HEK293 (cell line): ENCODE results near the gene PSMC2.

Experiments
- CTCF ChIA-PET: fragments of 350-600 bp; formaldehyde crosslinking; extraction: SDS; loops from one replicate; lab custom pipeline; 2021; ENCODE audit warnings: antibody characterized with exemption; lab: Yijun Ruan, JAX
- POLR2A ChIA-PET: fragments of 300-600 bp; formaldehyde crosslinking; extraction: SDS; loops from one replicate; lab custom pipeline; 2020; ENCODE audit warnings: antibody characterized with exemption, inconsistent platforms; lab: Yijun Ruan, JAX
- H3K27ac ChIP-seq: fragments of 200-500 bp; sonication (Bioruptor generic); 2 replicates; pipeline ENCODE4 v1.5.1; 2014; ENCODE audit warnings: low read depth, low read length, control low read depth, inconsistent platforms; ENCODE audit errors: extremely low read depth
- H3K36me3 ChIP-seq, 2 experiments: fragments of 200-500 bp in 1 of 2; sonication (Bioruptor generic) in 1 of 2; 1 replicate in 1 of 2; 2 replicates in 1 of 2; pipeline ENCODE4 v1.5.1; 2014 to 2017; ENCODE audit warnings: inconsistent platforms in 2 of 2, low read length in 2 of 2; ENCODE audit not compliant: control insufficient read depth in 2 of 2, insufficient read depth in 1 of 2
- H3K4me1 ChIP-seq: fragments of 200-500 bp; sonication (Bioruptor generic); 2 replicates; pipeline ENCODE4 v1.5.1; 2014; ENCODE audit warnings: mild to moderate bottlenecking, low read length, inconsistent platforms; ENCODE audit not compliant: control insufficient read depth, insufficient read depth
- H3K4me3 ChIP-seq: 2 replicates; pipeline ENCODE4 v1.5.1; 2011; ENCODE audit warnings: low read depth, mild to moderate bottlenecking, control low read depth, low read length, moderate library complexity
- H3K9me3 ChIP-seq: fragments of 200-500 bp; sonication (Bioruptor generic); 2 replicates; pipeline ENCODE4 v1.5.1; 2014; ENCODE audit warnings: low read depth, low read length, inconsistent platforms; ENCODE audit not compliant: control insufficient read depth, insufficient read depth
- KLF7 ChIP-seq: fragments of 450-650 bp; formaldehyde crosslinking; IDR thresholded peaks from 2 replicates; pipeline ENCODE4 v1.5.1; 2016; ENCODE audit warnings: missing biosample characterization, missing genetic modification characterization, borderline replicate concordance
- KLF9 ChIP-seq: fragments of 450-650 bp; formaldehyde crosslinking; IDR thresholded peaks from 2 replicates; pipeline ENCODE4 v1.5.1; 2016; ENCODE audit warnings: missing biosample characterization, missing genetic modification characterization, low read depth
- RBAK ChIP-seq: fragments of 450-650 bp; formaldehyde crosslinking; IDR thresholded peaks from 2 replicates; pipeline ENCODE4 v1.5.1; 2016; ENCODE audit warnings: missing biosample characterization, missing genetic modification characterization
- ZNF16 ChIP-seq: fragments of 450-650 bp; formaldehyde crosslinking; IDR thresholded peaks from 2 replicates; pipeline ENCODE4 v1.5.1; 2016; ENCODE audit warnings: low read depth, missing biosample characterization, missing genetic modification characterization
- ZNF37A ChIP-seq: fragments of 450-650 bp; IDR thresholded peaks from 2 replicates; pipeline ENCODE4 v1.5.1; 2018; ENCODE audit warnings: missing biosample characterization, missing genetic modification characterization
- ZNF623 ChIP-seq: fragments of 450-650 bp; formaldehyde crosslinking; IDR thresholded peaks from 2 replicates; pipeline ENCODE4 v1.5.1; 2016; ENCODE audit warnings: missing biosample characterization, missing genetic modification characterization
- TF ChIP-seq, protein P1 (sequence below): fragments of 450-650 bp; formaldehyde crosslinking; IDR thresholded peaks from 2 replicates; pipeline ENCODE4 v1.5.0; 2017; ENCODE audit warnings: missing biosample characterization, missing genetic modification characterization, borderline replicate concordance
- TF ChIP-seq, protein P2 (sequence below): fragments of 450-650 bp; formaldehyde crosslinking; IDR thresholded peaks from 2 replicates; pipeline ENCODE4 v1.5.1; 2017; ENCODE audit warnings: missing biosample characterization, missing genetic modification characterization
- TF ChIP-seq, protein P3 (sequence below): fragments of 450-650 bp; formaldehyde crosslinking; IDR thresholded peaks from 2 replicates; pipeline ENCODE4 v1.5.1; 2016; ENCODE audit warnings: missing biosample characterization, missing genetic modification characterization, borderline replicate concordance
- TF ChIP-seq, protein P4 (sequence below): fragments of 450-650 bp; formaldehyde crosslinking; IDR thresholded peaks from 2 replicates; pipeline ENCODE4 v1.5.1; 2017; ENCODE audit warnings: missing biosample characterization, missing genetic modification characterization

PSMC2 gene

DNA sequence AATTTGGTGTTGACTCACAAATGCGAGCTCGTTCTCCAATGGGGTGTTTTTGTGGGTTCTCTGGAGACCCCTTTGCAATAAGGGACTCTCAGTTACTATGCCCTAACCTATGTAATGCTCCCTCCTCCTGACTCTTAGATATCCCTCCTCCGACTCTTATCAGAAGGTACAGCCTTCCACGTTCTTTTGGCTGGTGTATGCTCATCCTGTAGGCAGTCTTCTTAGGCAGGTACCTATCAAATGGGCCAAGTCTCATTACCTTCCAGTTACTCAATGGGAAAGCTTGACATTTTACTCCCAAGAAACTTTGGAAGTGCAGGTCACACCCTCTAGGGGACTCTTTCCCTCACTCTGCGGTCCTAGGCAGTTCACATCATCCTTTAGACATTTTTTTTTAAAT, 66.0 kb downstream of the PSMC2 start (continued):
- TF ChIP-seq, protein P1, sequence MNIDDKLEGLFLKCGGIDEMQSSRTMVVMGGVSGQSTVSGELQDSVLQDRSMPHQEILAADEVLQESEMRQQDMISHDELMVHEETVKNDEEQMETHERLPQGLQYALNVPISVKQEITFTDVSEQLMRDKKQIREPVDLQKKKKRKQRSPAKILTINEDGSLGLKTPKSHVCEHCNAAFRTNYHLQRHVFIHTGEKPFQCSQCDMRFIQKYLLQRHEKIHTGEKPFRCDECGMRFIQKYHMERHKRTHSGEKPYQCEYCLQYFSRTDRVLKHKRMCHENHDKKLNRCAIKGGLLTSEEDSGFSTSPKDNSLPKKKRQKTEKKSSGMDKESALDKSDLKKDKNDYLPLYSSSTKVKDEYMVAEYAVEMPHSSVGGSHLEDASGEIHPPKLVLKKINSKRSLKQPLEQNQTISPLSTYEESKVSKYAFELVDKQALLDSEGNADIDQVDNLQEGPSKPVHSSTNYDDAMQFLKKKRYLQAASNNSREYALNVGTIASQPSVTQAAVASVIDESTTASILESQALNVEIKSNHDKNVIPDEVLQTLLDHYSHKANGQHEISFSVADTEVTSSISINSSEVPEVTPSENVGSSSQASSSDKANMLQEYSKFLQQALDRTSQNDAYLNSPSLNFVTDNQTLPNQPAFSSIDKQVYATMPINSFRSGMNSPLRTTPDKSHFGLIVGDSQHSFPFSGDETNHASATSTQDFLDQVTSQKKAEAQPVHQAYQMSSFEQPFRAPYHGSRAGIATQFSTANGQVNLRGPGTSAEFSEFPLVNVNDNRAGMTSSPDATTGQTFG (tag by site-specific recombination): no peak
- TF ChIP-seq, protein P2, sequence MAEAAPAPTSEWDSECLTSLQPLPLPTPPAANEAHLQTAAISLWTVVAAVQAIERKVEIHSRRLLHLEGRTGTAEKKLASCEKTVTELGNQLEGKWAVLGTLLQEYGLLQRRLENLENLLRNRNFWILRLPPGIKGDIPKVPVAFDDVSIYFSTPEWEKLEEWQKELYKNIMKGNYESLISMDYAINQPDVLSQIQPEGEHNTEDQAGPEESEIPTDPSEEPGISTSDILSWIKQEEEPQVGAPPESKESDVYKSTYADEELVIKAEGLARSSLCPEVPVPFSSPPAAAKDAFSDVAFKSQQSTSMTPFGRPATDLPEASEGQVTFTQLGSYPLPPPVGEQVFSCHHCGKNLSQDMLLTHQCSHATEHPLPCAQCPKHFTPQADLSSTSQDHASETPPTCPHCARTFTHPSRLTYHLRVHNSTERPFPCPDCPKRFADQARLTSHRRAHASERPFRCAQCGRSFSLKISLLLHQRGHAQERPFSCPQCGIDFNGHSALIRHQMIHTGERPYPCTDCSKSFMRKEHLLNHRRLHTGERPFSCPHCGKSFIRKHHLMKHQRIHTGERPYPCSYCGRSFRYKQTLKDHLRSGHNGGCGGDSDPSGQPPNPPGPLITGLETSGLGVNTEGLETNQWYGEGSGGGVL: no peak
- TF ChIP-seq RBAK (tag by site-specific recombination): no peak
- TF ChIP-seq KLF9 (tag by site-specific recombination): no peak
- no peak for TF ChIP-seq ZNF37A (tag by site-specific recombination)
- TF ChIP-seq, protein P3, sequence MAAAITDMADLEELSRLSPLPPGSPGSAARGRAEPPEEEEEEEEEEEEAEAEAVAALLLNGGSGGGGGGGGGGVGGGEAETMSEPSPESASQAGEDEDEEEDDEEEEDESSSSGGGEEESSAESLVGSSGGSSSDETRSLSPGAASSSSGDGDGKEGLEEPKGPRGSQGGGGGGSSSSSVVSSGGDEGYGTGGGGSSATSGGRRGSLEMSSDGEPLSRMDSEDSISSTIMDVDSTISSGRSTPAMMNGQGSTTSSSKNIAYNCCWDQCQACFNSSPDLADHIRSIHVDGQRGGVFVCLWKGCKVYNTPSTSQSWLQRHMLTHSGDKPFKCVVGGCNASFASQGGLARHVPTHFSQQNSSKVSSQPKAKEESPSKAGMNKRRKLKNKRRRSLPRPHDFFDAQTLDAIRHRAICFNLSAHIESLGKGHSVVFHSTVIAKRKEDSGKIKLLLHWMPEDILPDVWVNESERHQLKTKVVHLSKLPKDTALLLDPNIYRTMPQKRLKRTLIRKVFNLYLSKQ (tag by site-specific recombination): no peak
- TF ChIP-seq, protein P4, sequence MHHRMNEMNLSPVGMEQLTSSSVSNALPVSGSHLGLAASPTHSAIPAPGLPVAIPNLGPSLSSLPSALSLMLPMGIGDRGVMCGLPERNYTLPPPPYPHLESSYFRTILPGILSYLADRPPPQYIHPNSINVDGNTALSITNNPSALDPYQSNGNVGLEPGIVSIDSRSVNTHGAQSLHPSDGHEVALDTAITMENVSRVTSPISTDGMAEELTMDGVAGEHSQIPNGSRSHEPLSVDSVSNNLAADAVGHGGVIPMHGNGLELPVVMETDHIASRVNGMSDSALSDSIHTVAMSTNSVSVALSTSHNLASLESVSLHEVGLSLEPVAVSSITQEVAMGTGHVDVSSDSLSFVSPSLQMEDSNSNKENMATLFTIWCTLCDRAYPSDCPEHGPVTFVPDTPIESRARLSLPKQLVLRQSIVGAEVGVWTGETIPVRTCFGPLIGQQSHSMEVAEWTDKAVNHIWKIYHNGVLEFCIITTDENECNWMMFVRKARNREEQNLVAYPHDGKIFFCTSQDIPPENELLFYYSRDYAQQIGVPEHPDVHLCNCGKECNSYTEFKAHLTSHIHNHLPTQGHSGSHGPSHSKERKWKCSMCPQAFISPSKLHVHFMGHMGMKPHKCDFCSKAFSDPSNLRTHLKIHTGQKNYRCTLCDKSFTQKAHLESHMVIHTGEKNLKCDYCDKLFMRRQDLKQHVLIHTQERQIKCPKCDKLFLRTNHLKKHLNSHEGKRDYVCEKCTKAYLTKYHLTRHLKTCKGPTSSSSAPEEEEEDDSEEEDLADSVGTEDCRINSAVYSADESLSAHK: no peak

DNA sequence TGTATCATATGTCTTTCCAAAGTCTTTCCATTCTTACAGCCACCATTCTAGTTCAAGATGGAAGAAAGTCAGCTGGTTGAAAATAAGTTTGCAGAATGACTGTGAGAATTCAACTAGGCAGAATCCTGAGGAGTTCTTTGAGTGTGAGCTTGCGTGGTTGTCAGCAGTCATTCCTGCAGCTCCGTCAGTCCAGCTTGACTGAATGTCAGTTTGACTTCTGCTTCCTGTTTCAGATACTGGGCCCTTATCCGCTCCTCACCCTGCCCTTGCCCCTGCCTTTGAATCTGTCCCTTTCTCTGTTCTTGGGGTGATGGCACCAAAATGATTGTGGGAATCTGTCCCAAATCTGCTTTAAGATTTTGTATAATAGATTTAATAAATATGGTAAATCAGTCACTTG, 70.8 kb downstream of the PSMC2 start:
- no peaks in the 10 kb centered on the region for H3K36me3 ChIP-seq
- no peak overlapping the region for H3K4me3 ChIP-seq
- ChIA-PET CTCF (interaction anchor here (0.6 to 2.4 kb wide), 2 partner anchors 10 to 357 kb away, joined by 3 to 7 read pairs; no protein-coding TSS in a partner anchor), POLR2A (no interaction called here)
- no peaks in the 10 kb centered on the region for H3K9me3 ChIP-seq
- H3K4me1 ChIP-seq: no peaks in the 10 kb centered on the region
- H3K27ac ChIP-seq: no peak overlapping the region
- no peak for TF ChIP-seq KLF7 (tag by site-specific recombination)
- no peak for TF ChIP-seq ZNF623
- TF ChIP-seq ZNF16 (tag by site-specific recombination): no peak
